HEK293 (cell line): ENCODE results near the gene MPPED1.

Source experiments
- CTCF ChIA-PET: fragments of 350-600 bp; formaldehyde crosslinking; extraction: SDS; loops from one replicate; lab custom pipeline; 2021; ENCODE audit warnings: antibody characterized with exemption; lab: Yijun Ruan, JAX
- POLR2A ChIA-PET: fragments of 300-600 bp; formaldehyde crosslinking; extraction: SDS; loops from one replicate; lab custom pipeline; 2020; ENCODE audit warnings: antibody characterized with exemption, inconsistent platforms; lab: Yijun Ruan, JAX
- H3K27ac ChIP-seq: fragments of 200-500 bp; sonication (Bioruptor generic); 2 replicates; pipeline ENCODE4 v1.5.1; 2014; ENCODE audit warnings: low read depth, low read length, control low read depth, inconsistent platforms; ENCODE audit errors: extremely low read depth
- H3K36me3 ChIP-seq, 2 experiments: fragments of 200-500 bp in 1 of 2; sonication (Bioruptor generic) in 1 of 2; 1 replicate in 1 of 2; 2 replicates in 1 of 2; pipeline ENCODE4 v1.5.1; 2014 to 2017; ENCODE audit warnings: inconsistent platforms in 2 of 2, low read length in 2 of 2; ENCODE audit not compliant: control insufficient read depth in 2 of 2, insufficient read depth in 1 of 2
- H3K4me1 ChIP-seq: fragments of 200-500 bp; sonication (Bioruptor generic); 2 replicates; pipeline ENCODE4 v1.5.1; 2014; ENCODE audit warnings: mild to moderate bottlenecking, low read length, inconsistent platforms; ENCODE audit not compliant: control insufficient read depth, insufficient read depth
- H3K4me3 ChIP-seq: 2 replicates; pipeline ENCODE4 v1.5.1; 2011; ENCODE audit warnings: low read depth, mild to moderate bottlenecking, control low read depth, low read length, moderate library complexity
- H3K9me3 ChIP-seq: fragments of 200-500 bp; sonication (Bioruptor generic); 2 replicates; pipeline ENCODE4 v1.5.1; 2014; ENCODE audit warnings: low read depth, low read length, inconsistent platforms; ENCODE audit not compliant: control insufficient read depth, insufficient read depth
- ZFHX2 ChIP-seq: fragments of 450-650 bp; formaldehyde crosslinking; conservative IDR thresholded peaks from 2 replicates; pipeline ENCODE4 v1.5.1; 2016; ENCODE audit warnings: missing biosample characterization, missing genetic modification characterization
- ZNF114 ChIP-seq: fragments of 450-650 bp; formaldehyde crosslinking; IDR thresholded peaks from 2 replicates; pipeline ENCODE4 v1.5.0; 2017; ENCODE audit warnings: missing biosample characterization, missing genetic modification characterization
- TF ChIP-seq, protein P1 (sequence below): fragments of 450-650 bp; formaldehyde crosslinking; IDR thresholded peaks from 2 replicates; pipeline ENCODE4 v1.5.1; 2016; ENCODE audit warnings: missing biosample characterization, missing genetic modification characterization

MPPED1 gene

DNA sequence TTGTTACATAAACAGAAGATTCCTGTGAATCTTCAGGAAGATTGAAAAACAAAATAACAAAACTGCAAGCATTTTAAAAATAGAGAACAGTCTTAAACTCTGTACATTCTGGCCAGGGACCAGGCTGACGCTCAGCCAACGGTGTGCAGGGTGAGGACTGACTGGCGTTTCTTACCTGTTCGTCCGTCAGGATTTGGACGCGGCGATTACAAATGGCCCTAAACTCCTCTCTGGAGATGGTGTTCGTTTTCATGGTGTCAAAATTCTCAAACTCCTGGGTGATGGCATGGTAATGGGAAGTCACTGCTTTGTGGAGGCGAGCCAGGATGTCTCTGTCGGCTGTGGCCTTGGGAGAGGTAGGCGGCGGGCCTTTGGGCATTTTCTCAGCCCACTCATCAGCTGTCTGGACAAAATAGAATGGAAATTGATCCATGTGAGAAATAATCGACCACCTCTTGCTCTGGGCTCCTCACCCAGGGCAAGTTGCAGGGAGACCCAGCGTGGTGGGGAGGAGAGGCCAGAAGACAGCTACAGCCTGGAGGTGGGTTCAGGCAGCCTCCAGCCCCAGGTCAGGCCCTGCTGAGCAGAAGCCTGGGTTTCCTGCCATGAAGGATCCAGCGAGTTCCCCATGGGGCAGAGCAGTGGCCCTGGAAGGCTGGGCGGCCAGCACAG is 143.0 kb downstream of the MPPED1 start:
- TF ChIP-seq ZNF114, result no peak
- ChIA-PET CTCF (no interaction called here), POLR2A (no interaction called here)
- no peak overlapping the region for H3K4me3 ChIP-seq
- H3K4me1 ChIP-seq, result no peaks in the 10 kb centered on the region
- no peaks in the 10 kb centered on the region for H3K36me3 ChIP-seq
- no peak overlapping the region for H3K27ac ChIP-seq
- no peaks in the 10 kb centered on the region for H3K9me3 ChIP-seq

DNA sequence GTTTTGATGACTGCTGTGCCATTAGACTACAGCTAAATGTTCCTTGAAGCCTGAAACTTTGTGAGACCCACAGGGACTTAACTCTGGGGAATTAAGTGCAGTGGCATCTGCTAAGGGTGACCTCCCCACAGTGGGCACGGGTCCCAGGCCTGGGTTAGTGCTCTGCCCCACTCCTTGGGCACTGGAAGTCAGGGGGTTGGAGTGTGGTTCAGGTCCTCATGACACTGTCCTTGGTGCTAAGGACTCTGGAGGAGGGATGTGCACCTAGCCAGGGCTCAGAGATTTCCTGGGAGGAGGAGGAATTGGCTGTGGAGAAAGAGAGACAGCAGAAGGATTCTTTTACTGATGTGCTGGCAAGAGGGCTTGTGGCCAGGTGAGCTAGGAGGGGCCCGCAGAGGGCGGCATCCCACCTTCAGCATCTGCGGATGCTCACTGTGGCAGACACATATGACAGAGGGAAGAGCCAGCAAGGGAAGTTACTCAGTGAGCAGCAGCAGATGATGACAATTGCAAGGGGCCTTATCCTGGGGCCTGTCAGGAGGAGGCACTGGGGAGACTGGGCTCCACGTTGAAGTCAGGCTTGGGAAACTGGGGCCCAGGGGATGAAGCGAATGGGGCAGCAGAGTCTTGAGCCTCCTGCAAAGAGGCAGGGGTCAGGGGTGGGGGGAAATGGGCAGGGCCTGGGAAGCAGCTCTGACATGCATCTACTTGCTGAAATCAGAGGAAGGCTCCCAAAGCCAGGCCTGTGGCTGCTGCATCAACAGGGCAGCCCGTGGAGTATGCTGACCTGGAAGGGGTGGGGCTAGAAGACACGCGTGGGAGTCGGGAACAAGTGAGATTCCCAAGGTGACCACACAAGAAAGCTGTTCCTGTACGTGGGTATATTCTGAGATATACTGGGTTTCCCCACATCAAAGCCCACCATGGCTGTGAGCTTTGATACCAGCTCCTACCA is 144.0 kb downstream of the MPPED1 start:
- H3K27ac ChIP-seq, result no peak overlapping the region
- H3K36me3 ChIP-seq, result no peaks in the 10 kb centered on the region
- no peak overlapping the region for H3K4me3 ChIP-seq
- CTCF ChIA-PET, result no interaction called here
- H3K4me1 ChIP-seq, result no peaks in the 10 kb centered on the region
- TF ChIP-seq ZFHX2, result no peak
- TF ChIP-seq, protein P1, sequence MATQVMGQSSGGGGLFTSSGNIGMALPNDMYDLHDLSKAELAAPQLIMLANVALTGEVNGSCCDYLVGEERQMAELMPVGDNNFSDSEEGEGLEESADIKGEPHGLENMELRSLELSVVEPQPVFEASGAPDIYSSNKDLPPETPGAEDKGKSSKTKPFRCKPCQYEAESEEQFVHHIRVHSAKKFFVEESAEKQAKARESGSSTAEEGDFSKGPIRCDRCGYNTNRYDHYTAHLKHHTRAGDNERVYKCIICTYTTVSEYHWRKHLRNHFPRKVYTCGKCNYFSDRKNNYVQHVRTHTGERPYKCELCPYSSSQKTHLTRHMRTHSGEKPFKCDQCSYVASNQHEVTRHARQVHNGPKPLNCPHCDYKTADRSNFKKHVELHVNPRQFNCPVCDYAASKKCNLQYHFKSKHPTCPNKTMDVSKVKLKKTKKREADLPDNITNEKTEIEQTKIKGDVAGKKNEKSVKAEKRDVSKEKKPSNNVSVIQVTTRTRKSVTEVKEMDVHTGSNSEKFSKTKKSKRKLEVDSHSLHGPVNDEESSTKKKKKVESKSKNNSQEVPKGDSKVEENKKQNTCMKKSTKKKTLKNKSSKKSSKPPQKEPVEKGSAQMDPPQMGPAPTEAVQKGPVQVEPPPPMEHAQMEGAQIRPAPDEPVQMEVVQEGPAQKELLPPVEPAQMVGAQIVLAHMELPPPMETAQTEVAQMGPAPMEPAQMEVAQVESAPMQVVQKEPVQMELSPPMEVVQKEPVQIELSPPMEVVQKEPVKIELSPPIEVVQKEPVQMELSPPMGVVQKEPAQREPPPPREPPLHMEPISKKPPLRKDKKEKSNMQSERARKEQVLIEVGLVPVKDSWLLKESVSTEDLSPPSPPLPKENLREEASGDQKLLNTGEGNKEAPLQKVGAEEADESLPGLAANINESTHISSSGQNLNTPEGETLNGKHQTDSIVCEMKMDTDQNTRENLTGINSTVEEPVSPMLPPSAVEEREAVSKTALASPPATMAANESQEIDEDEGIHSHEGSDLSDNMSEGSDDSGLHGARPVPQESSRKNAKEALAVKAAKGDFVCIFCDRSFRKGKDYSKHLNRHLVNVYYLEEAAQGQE (tag by site-specific recombination), result peak; percentile 57; the same call in 1 of the 2 replicates
- POLR2A ChIA-PET, result interaction anchor here (0.6 kb wide), 1 partner anchor 125 kb away, joined by 5 read pairs; no protein-coding TSS in a partner anchor
- no peaks in the 10 kb centered on the region for H3K9me3 ChIP-seq
